Thyroid gland (tissue), 4 donors: ENCODE measurements around the gene RPUSD1. TPM values are rescaled to one million over a fixed set of nuclear protein-coding genes. Genes with fewer than 3 reads are reported as not detected.
"Not testable (repeated sequence)": the region's sequence is repeated elsewhere in the genome, so short reads cannot be mapped to it uniquely, and the experiment has no call there.

Experiments
- DNase-seq, 2 donors: peaks; one replicate each; pipeline ENCODE4 v3.0.0-alpha.2; 2019
- H3K27ac ChIP-seq, 3 donors: fragments of 200-600 bp; sonication (generic); 1 replicate in 2 of 3; 2 replicates in 1 of 3; pipeline ENCODE4 v1.5.1; 2016 to 2019; ENCODE audit warnings: mild to moderate bottlenecking in 1 of 3, moderate library complexity in 1 of 3
- H3K27me3 ChIP-seq: fragments of 200-600 bp; sonication (generic); one replicate; pipeline ENCODE4 v1.5.1; 2019
- H3K36me3 ChIP-seq, 2 donors: fragments of 200-600 bp; sonication (generic); one replicate each; pipeline ENCODE4 v1.5.1; 2016 to 2019
- H3K4me1 ChIP-seq, 2 donors: fragments of 200-600 bp; sonication (generic); one replicate each; pipeline ENCODE4 v1.5.1; 2017 to 2019
- H3K4me3 ChIP-seq, 3 donors: fragments of 200-600 bp; sonication (generic); replicated peaks in 1 of 3; 1 replicate in 2 of 3; 2 replicates in 1 of 3; pipeline ENCODE4 v1.5.1; 2016; ENCODE audit warnings: mild to moderate bottlenecking in 1 of 3
- H3K9me3 ChIP-seq: fragments of 200-600 bp; sonication (generic); one replicate; pipeline ENCODE4 v1.5.1; 2017
- CTCF ChIP-seq, 6 experiments: fragments of 200-600 bp in 3 of 6; fragments of 450-650 bp in 3 of 6; sonication (generic) in 3 of 6; IDR thresholded peaks; one replicate each; pipeline ENCODE4 v1.5.1; 2016 to 2019; ENCODE audit warnings: antibody characterized with exemption in 6 of 6, mild to moderate bottlenecking in 2 of 6, inconsistent platforms in 1 of 6, moderate library complexity in 1 of 6
- POLR2A ChIP-seq, 2 donors: fragments of 450-650 bp; IDR thresholded peaks; one replicate each; pipeline ENCODE4 v1.6.1; 2017; ENCODE audit warnings: antibody characterized with exemption in 2 of 2, mild to moderate bottlenecking in 2 of 2, moderate library complexity in 1 of 2
- WGBS, 2 donors: methylation state at CpG; one replicate each; pipeline ENCODE4 v1.1.5; 2017; 5-methylcytosine and 5-hydroxymethylcytosine counted together
- intact Hi-C: fragments of 100-400 bp; cut with DNase I; formaldehyde crosslinking; loops from one replicate; pipeline ENCODE4 v1.15.1; 2023
- total RNA-seq, 4 donors: library from RNA; depleted of rRNA; stranded (reverse); fragments of >200 nt; gene quantifications; one replicate each; pipeline ENCODE4 v1.2.3, GENCODE V29; 2016

RPUSD1 gene
- total RNA-seq, 4 donors from 2014 or later: 14.1 to 27.9 (median 20.8) TPM

- Histone ChIP-seq H3K4me1 (peaks cover 0 to 5% of the 10 kb centered on the region in 2 donors), H3K27me3 (no peaks in the 10 kb centered on the region), H3K27ac (no peak overlapping the region), H3K9me3 (no peaks in the 10 kb centered on the region), H3K36me3 (no peaks in the 10 kb centered on the region), H3K4me3 (no peak overlapping the region)
- DNase-seq: no peak
- no peak for TF ChIP-seq POLR2A (IDR thresholded peaks at IDR 0.05)
- TF ChIP-seq CTCF (IDR thresholded peaks at IDR 0.05): no peak
- 86 to 90% methylated on average over 6 of the region's 6 CpGs for WGBS, 2 donors
- intact Hi-C loops: no loop called here
These were observed 9.2 kb downstream of the RPUSD1 start for GRCh38 chr16:778909-779527.

GRCh38 chr16:778447-778846, 9.7 kb downstream of the RPUSD1 start:
- no peaks in the 10 kb centered on the region for H3K27me3 ChIP-seq
- 82 to 84% methylated on average over 11 of the region's 11 CpGs for WGBS, 2 donors

GRCh38 chr16:777826-778225, 10.4 kb downstream of the RPUSD1 start:
- H3K9me3 ChIP-seq: no peaks in the 10 kb centered on the region
- H3K4me1 ChIP-seq: no peaks in the 10 kb centered on the region
- WGBS, 2 donors: 35% methylated on average over 16 of the region's 16 CpGs
- H3K4me3 ChIP-seq: no peak overlapping the region
- no peak overlapping the region for H3K27ac ChIP-seq
- no peaks in the 10 kb centered on the region for H3K36me3 ChIP-seq
- H3K27me3 ChIP-seq: no peaks in the 10 kb centered on the region
- intact Hi-C loops: no loop called here
- TF ChIP-seq CTCF (IDR thresholded peaks at IDR 0.05) (no peak), POLR2A (IDR thresholded peaks at IDR 0.05) (no peak)
- DNase-seq: no peak

More at GRCh38 chr16:778447-778846, 9.7 kb downstream of the RPUSD1 start:
- Histone ChIP-seq H3K27ac (no peak overlapping the region), H3K36me3 (no peaks in the 10 kb centered on the region), H3K4me3 (no peak overlapping the region), H3K9me3 (no peaks in the 10 kb centered on the region), H3K4me1 (no peaks in the 10 kb centered on the region)
- intact Hi-C loops: no loop called here
- DNase-seq: no peak
- TF ChIP-seq POLR2A (IDR thresholded peaks at IDR 0.05) (no peak), CTCF (IDR thresholded peaks at IDR 0.05) (no peak)

- WGBS, 2 donors: 91 to 95% methylated on average over 9 of the region's 9 CpGs
- no peaks in the 10 kb centered on the region for H3K4me1 ChIP-seq
- no peak overlapping the region for H3K27ac ChIP-seq
- H3K36me3 ChIP-seq: no peaks in the 10 kb centered on the region
- no peaks in the 10 kb centered on the region for H3K27me3 ChIP-seq
- TF ChIP-seq CTCF (IDR thresholded peaks at IDR 0.05): no peak
- no peak for TF ChIP-seq POLR2A (IDR thresholded peaks at IDR 0.05)
- no peak for DNase-seq
- intact Hi-C loops: no loop called here
- H3K4me3 ChIP-seq: no peak overlapping the region
- H3K9me3 ChIP-seq: no peaks in the 10 kb centered on the region
These were observed 11.4 kb downstream of the RPUSD1 start for GRCh38 chr16:776824-777223.

- 87 to 91% methylated on average over 10 of the region's 10 CpGs for WGBS, 2 donors
These were observed 11.9 kb downstream of the RPUSD1 start for GRCh38 chr16:776298-776697.

More at GRCh38 chr16:776298-776697, 11.9 kb downstream of the RPUSD1 start:
- DNase-seq, H3K27me3 ChIP-seq, H3K4me3 ChIP-seq, intact Hi-C loops, H3K36me3 ChIP-seq, H3K9me3 ChIP-seq, H3K4me1 ChIP-seq, H3K27ac ChIP-seq: not testable (repeated sequence)
